OCI-LY7 (cell line): ENCODE results near the gene ISG15. TPM values are rescaled to one million over a fixed set of nuclear protein-coding genes. Genes with fewer than 3 reads are reported as not detected.

Experiments
- BruUV-seq: library from RNA; stranded (reverse); fragments of 400-500 nt; replicated peaks from 2 replicates; lab custom pipeline; 2021; lab: Mats Ljungman, UMichigan
- CTCF ChIA-PET: fragments of 300-600 bp; sonication (Branson Sonifier 250); formaldehyde crosslinking; loops from one replicate; lab custom pipeline; 2022; ENCODE audit warnings: antibody characterized with exemption; ENCODE audit not compliant: unreplicated experiment; lab: Charles Lee
- POLR2A ChIA-PET: fragments of 300-600 bp; sonication (Branson Sonifier 250); formaldehyde crosslinking; loops from one replicate; lab custom pipeline; 2022; ENCODE audit warnings: antibody characterized with exemption; lab: Charles Lee
- DNase-seq: peaks from one replicate; pipeline ENCODE4 v3.0.0-alpha.2; 2015; ENCODE audit warnings: low spot score
- H2AFZ ChIP-seq: fragments of 200-600 bp; sonication (generic), shearing (Covaris generic); 2 replicates; pipeline ENCODE4 v1.6.1; 2014; ENCODE audit warnings: mild to moderate bottlenecking, antibody characterized with exemption, low read length, moderate library complexity
- H3K27ac ChIP-seq: fragments of 200-600 bp; sonication (generic); 2 replicates; pipeline ENCODE4 v1.5.1; 2014; ENCODE audit warnings: mixed run types, low read depth, mild to moderate bottlenecking, moderate library complexity, low read length, inconsistent platforms; ENCODE audit not compliant: poor library complexity, severe bottlenecking
- H3K36me3 ChIP-seq: fragments of 200-600 bp; sonication (generic); 2 replicates; pipeline ENCODE4 v1.6.1; 2014; ENCODE audit warnings: mild to moderate bottlenecking, antibody characterized with exemption, low read length, moderate library complexity, mixed read lengths; ENCODE audit not compliant: insufficient read depth
- H3K4me1 ChIP-seq: fragments of 200-600 bp; sonication (generic); 2 replicates; pipeline ENCODE4 v1.5.1; 2014; ENCODE audit warnings: mild to moderate bottlenecking, low read length; ENCODE audit not compliant: insufficient read depth, poor library complexity, severe bottlenecking
- H3K4me2 ChIP-seq: fragments of 200-600 bp; sonication (generic); 2 replicates; pipeline ENCODE4 v1.6.1; 2014; ENCODE audit warnings: mild to moderate bottlenecking, low read length
- H3K4me3 ChIP-seq: fragments of 200-600 bp; sonication (generic); 2 replicates; pipeline ENCODE4 v1.5.1; 2014; ENCODE audit warnings: mild to moderate bottlenecking, low read depth, low read length; ENCODE audit not compliant: poor library complexity, severe bottlenecking
- H3K79me2 ChIP-seq: fragments of 200-600 bp; sonication (generic); 2 replicates; pipeline ENCODE4 v1.6.1; 2016; ENCODE audit warnings: low read depth, mild to moderate bottlenecking, low read length, moderate library complexity, mixed read lengths; ENCODE audit not compliant: insufficient read depth
- H3K9me2 ChIP-seq: fragments of 200-600 bp; sonication (generic); 2 replicates; pipeline ENCODE4 v1.6.1; 2016; ENCODE audit warnings: mild to moderate bottlenecking, low read length, mixed read lengths; ENCODE audit not compliant: insufficient read depth
- H3K9me3 ChIP-seq: fragments of 200-600 bp; sonication (generic); 2 replicates; pipeline ENCODE4 v1.6.1; 2014; ENCODE audit warnings: mild to moderate bottlenecking, mixed run types, low read length, mixed read lengths
- H4K20me1 ChIP-seq: fragments of 200-600 bp; sonication (generic); 2 replicates; pipeline ENCODE4 v1.6.1; 2014; ENCODE audit warnings: mild to moderate bottlenecking, antibody characterized with exemption, low read length, moderate library complexity, mixed read lengths; ENCODE audit not compliant: insufficient read depth
- CTCF ChIP-seq: fragments of 200-600 bp; sonication (generic); conservative IDR thresholded peaks from 2 replicates; pipeline ENCODE4 v1.5.1; 2014; ENCODE audit warnings: mild to moderate bottlenecking, antibody characterized with exemption, low read length, moderate library complexity, mixed read lengths
- EZH2phosphoT487 ChIP-seq: fragments of 200-600 bp; sonication (generic); IDR thresholded peaks from 2 replicates; pipeline ENCODE4 v1.6.1; 2018; ENCODE audit warnings: low read depth, borderline replicate concordance, mild to moderate bottlenecking, mixed run types, antibody characterized with exemption, low read length, moderate library complexity, mixed read lengths
- intact Hi-C: fragments of 100-400 bp; cut with micrococcal nuclease; formaldehyde crosslinking; loops from one replicate; pipeline ENCODE4 v1.10.0; 2022; ENCODE audit not compliant: unreplicated experiment
- total RNA-seq, 2 experiments: library from RNA; depleted of rRNA in 1 of 2; stranded (reverse); fragments of >200 nt in 1 of 2; shearing (Covaris generic) in 1 of 2; gene quantifications; 2 replicates each; pipeline ENCODE4 v1.2.3, GENCODE V29; 2014 to 2022

The ISG15 gene
- total RNA-seq, 2 experiments from 2014 or later, result 65.4 to 110 TPM

- Histone ChIP-seq H3K9me2 (no peaks in the 10 kb centered on the region), H3K4me2 (no peak overlapping the region), H3K79me2 (no peaks in the 10 kb centered on the region), H4K20me1 (no peaks in the 10 kb centered on the region), H3K9me3 (no peaks in the 10 kb centered on the region), H3K4me3 (no peak overlapping the region), H3K4me1 (peaks cover 6% of the 10 kb centered on the region), H3K36me3 (no peaks in the 10 kb centered on the region), H2AFZ (no peak overlapping the region), H3K27ac (no peak overlapping the region)
- no peak for DNase-seq
- TF ChIP-seq EZH2phosphoT487, result no peak
- no peak for TF ChIP-seq CTCF
- ChIA-PET CTCF (interaction anchor here (0.6 kb wide), 1 partner anchor 88 kb away, joined by 3 read pairs; no protein-coding TSS in a partner anchor), POLR2A (no interaction called here)
- intact Hi-C loops, result no loop called here
- BruUV-seq, result no TSS peak
These were observed 8.6 kb downstream of the ISG15 start for GRCh38 chr1:1021920-1022259.

DNA sequence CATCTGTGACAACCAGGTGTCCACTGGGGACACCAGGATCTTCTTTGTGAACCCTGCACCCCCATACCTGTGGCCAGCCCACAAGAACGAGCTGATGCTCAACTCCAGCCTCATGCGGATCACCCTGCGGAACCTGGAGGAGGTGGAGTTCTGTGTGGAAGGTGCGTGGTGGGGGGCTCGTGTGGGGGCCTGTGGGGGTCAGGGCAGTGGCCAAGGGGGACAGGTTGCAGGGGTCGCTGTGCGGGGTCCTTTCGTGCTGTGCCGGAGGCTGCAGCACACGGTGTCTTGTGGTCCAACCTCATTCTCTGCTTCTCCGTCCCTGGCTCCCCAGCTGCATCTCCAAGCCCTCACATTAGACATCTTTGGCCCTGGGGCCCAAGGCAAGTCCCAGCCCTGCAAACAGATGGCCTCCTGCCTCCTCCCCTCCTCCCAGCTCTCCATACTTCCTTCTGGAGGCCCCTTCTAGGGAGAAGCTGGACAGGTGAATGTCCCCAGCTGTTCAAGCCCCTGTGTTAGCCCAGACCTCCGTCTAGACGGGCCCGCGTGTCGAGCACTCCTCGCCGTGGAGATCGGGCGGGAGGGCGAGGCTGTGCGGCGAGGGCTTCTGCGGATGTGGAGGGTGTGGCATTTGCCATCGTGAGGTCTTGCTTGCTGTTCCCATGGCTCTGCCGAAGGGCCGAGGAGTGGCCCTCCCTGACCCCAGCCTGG lies 9.2 kb downstream of the ISG15 start:
- H2AFZ ChIP-seq, result no peak overlapping the region
- CTCF ChIA-PET, result interaction anchor here (0.6 kb wide), 1 partner anchor 89 kb away, joined by 3 read pairs; no protein-coding TSS in a partner anchor
- POLR2A ChIA-PET, result no interaction called here
- no TSS peak for BruUV-seq
- no peaks in the 10 kb centered on the region for H3K9me3 ChIP-seq
- intact Hi-C loops, result no loop called here
- no peaks in the 10 kb centered on the region for H3K79me2 ChIP-seq
- TF ChIP-seq CTCF (no peak), EZH2phosphoT487 (no peak)
- no peaks in the 10 kb centered on the region for H3K36me3 ChIP-seq
- no peak overlapping the region for H3K4me3 ChIP-seq
- H4K20me1 ChIP-seq, result no peaks in the 10 kb centered on the region
- DNase-seq, result no peak
- H3K27ac ChIP-seq, result no peak overlapping the region
- H3K4me2 ChIP-seq, result no peak overlapping the region
- peaks cover 6% of the 10 kb centered on the region for H3K4me1 ChIP-seq
- no peaks in the 10 kb centered on the region for H3K9me2 ChIP-seq

- Histone ChIP-seq H3K27ac (no peak overlapping the region), H4K20me1 (no peaks in the 10 kb centered on the region), H3K4me2 (no peak overlapping the region), H3K36me3 (no peaks in the 10 kb centered on the region), H3K4me3 (no peak overlapping the region), H3K4me1 (peaks cover 6% of the 10 kb centered on the region), H2AFZ (no peak overlapping the region), H3K9me2 (no peaks in the 10 kb centered on the region), H3K79me2 (no peaks in the 10 kb centered on the region), H3K9me3 (no peaks in the 10 kb centered on the region)
- ChIA-PET POLR2A (interaction anchor here (1.4 kb wide), 1 partner anchor 10 kb away, joined by 3 read pairs; the partner anchor contains the start of gene ISG15), CTCF (no interaction called here)
- TF ChIP-seq EZH2phosphoT487 (no peak), CTCF (no peak)
- no TSS peak for BruUV-seq
- DNase-seq, result no peak
- intact Hi-C loops, result no loop called here
These were observed 10.4 kb downstream of the ISG15 start for GRCh38 chr1:1023700-1024099.
